Psoas muscle (tissue), 8 donors: ENCODE data around the gene METTL17. TPM values are rescaled to one million over a fixed set of nuclear protein-coding genes. Genes with fewer than 3 reads are reported as not detected.

ENCODE experiments used
- ATAC-seq, 4 donors: fragments of 200-7000 bp; cut with Tn5 transposase; one replicate each; pipeline ENCODE4 v1.9.1; 2020; ENCODE audit warnings: moderate library complexity in 3 of 4, mild to moderate bottlenecking in 2 of 4
- DNase-seq, 2 donors: peaks; one replicate each; pipeline ENCODE4 v3.0.0-alpha.2; 2020
- H3K27ac ChIP-seq: fragments of 200-600 bp; one replicate; pipeline ENCODE4 v1.8.0; 2022
- H3K27me3 ChIP-seq, 3 donors: fragments of 200-600 bp in 1 of 3; one replicate each; pipeline versions ENCODE4 v1.6.1 to v1.8.0; 2013 to 2022; ENCODE audit warnings: low read length in 2 of 3, mild to moderate bottlenecking in 2 of 3, moderate library complexity in 1 of 3; ENCODE audit not compliant: insufficient read depth in 3 of 3
- H3K36me3 ChIP-seq, 2 donors: fragments of 200-600 bp in 1 of 2; one replicate each; pipeline versions ENCODE4 v1.6.1 to v1.8.0; 2013 to 2022; ENCODE audit warnings: low read depth in 1 of 2, mild to moderate bottlenecking in 1 of 2, moderate library complexity in 1 of 2; ENCODE audit not compliant: insufficient read depth in 1 of 2
- H3K4me1 ChIP-seq: fragments of 200-600 bp; one replicate; pipeline ENCODE4 v1.8.0; 2022
- H3K4me3 ChIP-seq: fragments of 200-600 bp; one replicate; pipeline ENCODE4 v1.8.0; 2022; ENCODE audit warnings: mild to moderate bottlenecking
- H3K9me3 ChIP-seq: fragments of 200-600 bp; one replicate; pipeline ENCODE4 v1.8.0; 2022
- CTCF ChIP-seq: fragments of 200-600 bp; IDR thresholded peaks from one replicate; pipeline ENCODE4 v1.8.0; 2022; ENCODE audit warnings: antibody characterized with exemption
- WGBS, 3 donors: extraction: QIAGEN DNeasy Blood & Tissue Kit; methylation state at CpG; one replicate each; pipeline versions ENCODE4 v1.1.6 to v1.1.7; 2013; 5-methylcytosine and 5-hydroxymethylcytosine counted together
- intact Hi-C, 2 donors: fragments of 100-400 bp; cut with DNase I; formaldehyde crosslinking; loops; one replicate each; pipeline versions ENCODE4 v1.11.0 to v1.14.2; 2022
- polyA plus RNA-seq, 3 donors: library from polyadenylated mRNA; stranded (reverse); fragments of 200-250 nt; gene quantifications; one replicate each; pipeline ENCODE4 v1.2.3, GENCODE V29; 2013
- total RNA-seq, 4 donors: library from RNA; stranded (reverse); fragmentation: NEBNext Ultra II Directional in 2 of 4; extraction: Animal tissue kit (Norgen Biotek cat#: 25700) in 2 of 4; gene quantifications; one replicate each; pipeline versions ENCODE4 v1.2.1 to v1.2.4, GENCODE V29; 2021 to 2023
- donor health status: healthy with polysubstance abuse.
- donor health status: DM: no; HTN: no; CAD: no; lungs with moderate emphysema.
- donor health status: Bipolar disorder and iron deficiency.
- donor health status: healthy.
- donor health status: DM: yes; HTN: yes; CAD: no.
- donor health status: DM: no; HTN: no; CAD: no.
- donor health status: DM: no; HTN: no; CAD: no.
- donor health status: DM: yes; HTN: yes; CAD: no.

The METTL17 gene
- total and polyA plus RNA-seq, 7 donors, result 24.6 to 55.7 (median 38.0) TPM

GRCh38 chr14:21018286-21018685 is 28.5 kb downstream of the METTL17 start:
- Histone ChIP-seq H3K27me3 (no peaks in the 10 kb centered on the region), H3K9me3 (no peaks in the 10 kb centered on the region), H3K36me3 (peaks cover 2 to 68% of the 10 kb centered on the region in 2 donors), H3K4me1 (peaks cover 86% of the 10 kb centered on the region), H3K4me3 (peak overlapping the region; percentile 12), H3K27ac (peak overlapping the region; percentile 13)
- ATAC-seq (no peak), DNase-seq (no peak)
- intact Hi-C loops, result loop anchor here in 1 of 2 donors (5.0 kb wide), 1 partner anchor 74 kb away; no protein-coding TSS in a partner anchor
- no peak for TF ChIP-seq CTCF
- whole genome bisulfite sequencing, 3 donors, result 30 to 46% (median 33%) methylated on average over 7 of the region's 7 CpGs

- Histone ChIP-seq H3K4me1 (peaks cover 89% of the 10 kb centered on the region), H3K27me3 (no peaks in the 10 kb centered on the region), H3K9me3 (no peaks in the 10 kb centered on the region), H3K27ac (peak overlapping the region; percentile 39), H3K4me3 (no peak overlapping the region), H3K36me3 (peaks cover 2 to 68% of the 10 kb centered on the region in 2 donors)
- no peak for DNase-seq
- 86 to 92% (median 90%) methylated on average over 3 of the region's 3 CpGs for WGBS, 3 donors
- ATAC-seq, result no peak
- intact Hi-C loops, result loop anchor here in 1 of 2 donors (5.0 kb wide), 1 partner anchor 74 kb away; no protein-coding TSS in a partner anchor
- no peak for TF ChIP-seq CTCF
Measured at GRCh38 chr14:21018781-21019180, 29.0 kb downstream of the METTL17 start.

- DNase-seq (no peak), ATAC-seq (no peak)
- no peaks in the 10 kb centered on the region for H3K9me3 ChIP-seq
- WGBS, 3 donors, result 53 to 71% (median 55%) methylated on average over 1 of the region's 1 CpG
- no peak overlapping the region for H3K4me3 ChIP-seq
- TF ChIP-seq CTCF, result no peak
- intact Hi-C loops, result loop anchor here in 1 of 2 donors (5.0 kb wide), 1 partner anchor 73 kb away; no protein-coding TSS in a partner anchor
- peaks cover 2 to 68% of the 10 kb centered on the region in 2 donors for H3K36me3 ChIP-seq
- no peak overlapping the region for H3K27ac ChIP-seq
- H3K4me1 ChIP-seq, result peaks cover 86% of the 10 kb centered on the region
- no peaks in the 10 kb centered on the region for H3K27me3 ChIP-seq
Measured at GRCh38 chr14:21019366-21019765, 29.6 kb downstream of the METTL17 start.

- intact Hi-C loops, result no loop called here
- ATAC-seq (no peak), DNase-seq (no peak)
- TF ChIP-seq CTCF, result no peak
- peak overlapping the region; percentile 98 for H3K27ac ChIP-seq
- peaks cover 75% of the 10 kb centered on the region for H3K4me1 ChIP-seq
- H3K36me3 ChIP-seq, result peaks cover 2 to 67% of the 10 kb centered on the region in 2 donors
- peak overlapping the region; percentile 98 for H3K4me3 ChIP-seq
- H3K27me3 ChIP-seq, result no peaks in the 10 kb centered on the region
- no peaks in the 10 kb centered on the region for H3K9me3 ChIP-seq
- WGBS, 3 donors, result 67 to 89% (median 75%) methylated on average over 5 of the region's 5 CpGs
Measured at GRCh38 chr14:21020977-21021545, 31.3 kb downstream of the METTL17 start.

- DNase-seq (no peak), ATAC-seq (no peak)
- WGBS, 3 donors, result 20 to 49% (median 21%) methylated on average over 5 of the region's 5 CpGs
- TF ChIP-seq CTCF, result no peak
- no peaks in the 10 kb centered on the region for H3K27me3 ChIP-seq
- H3K27ac ChIP-seq, result peak overlapping the region; percentile 98
- H3K4me3 ChIP-seq, result peak overlapping the region; percentile 98
- no peaks in the 10 kb centered on the region for H3K9me3 ChIP-seq
- peaks cover 2 to 51% of the 10 kb centered on the region in 2 donors for H3K36me3 ChIP-seq
- intact Hi-C loops, result no loop called here
- peaks cover 72% of the 10 kb centered on the region for H3K4me1 ChIP-seq
Measured at GRCh38 chr14:21022686-21023085, 32.9 kb downstream of the METTL17 start.
